Spleen (tissue), 11 donors: ENCODE results near the gene DENND1C. TPM values are rescaled to one million over a fixed set of nuclear protein-coding genes. Genes with fewer than 3 reads are reported as not detected.

Experiments used
- DNase-seq: peaks from one replicate; pipeline ENCODE4 v3.0.0-alpha.2; 2020
- H3K27ac ChIP-seq, 8 donors: fragments of 200-600 bp; sonication (generic) in 7 of 8; 1 replicate in 4 of 8; 2 replicates in 4 of 8; pipeline versions ENCODE4 v1.5.0 to v1.8.0; 2016 to 2021; ENCODE audit warnings: inconsistent platforms in 4 of 8, mild to moderate bottlenecking in 4 of 8, moderate library complexity in 1 of 8
- H3K27me3 ChIP-seq, 7 donors: fragments of 200-600 bp; sonication (generic) in 6 of 7; replicated peaks in 1 of 7; 1 replicate in 4 of 7; 2 replicates in 3 of 7; pipeline versions ENCODE4 v1.5.0 to v1.8.0; 2016 to 2021; ENCODE audit warnings: inconsistent platforms in 3 of 7, mild to moderate bottlenecking in 1 of 7
- H3K36me3 ChIP-seq, 6 donors: fragments of 200-600 bp; sonication (generic) in 5 of 6; 1 replicate in 4 of 6; 2 replicates in 2 of 6; pipeline versions ENCODE4 v1.5.0 to v1.8.0; 2016 to 2021; ENCODE audit warnings: inconsistent platforms in 2 of 6
- H3K4me1 ChIP-seq, 6 donors: fragments of 200-600 bp; sonication (generic) in 5 of 6; 1 replicate in 3 of 6; 2 replicates in 3 of 6; pipeline versions ENCODE4 v1.5.0 to v1.8.0; 2016 to 2021; ENCODE audit warnings: inconsistent platforms in 3 of 6
- H3K4me3 ChIP-seq, 8 donors: fragments of 200-600 bp; sonication (generic) in 7 of 8; 1 replicate in 4 of 8; 2 replicates in 4 of 8; pipeline versions ENCODE4 v1.5.0 to v1.8.0; 2016 to 2021; ENCODE audit warnings: inconsistent platforms in 4 of 8, mild to moderate bottlenecking in 4 of 8, moderate library complexity in 2 of 8
- H3K9me3 ChIP-seq, 8 donors: fragments of 200-600 bp; sonication (generic) in 7 of 8; 1 replicate in 4 of 8; 2 replicates in 4 of 8; pipeline versions ENCODE4 v1.5.0 to v1.8.0; 2016 to 2021; ENCODE audit warnings: inconsistent platforms in 4 of 8
- POLR2A ChIP-seq, 3 donors: fragments of 450-650 bp; IDR thresholded peaks; one replicate each; pipeline ENCODE4 v1.5.1; 2017; ENCODE audit warnings: antibody characterized with exemption in 3 of 3, mild to moderate bottlenecking in 1 of 3
- POLR2AphosphoS5 ChIP-seq, 3 donors: sonication (generic); formaldehyde crosslinking; IDR thresholded peaks; one replicate each; pipeline ENCODE4 v1.5.1; 2017; ENCODE audit warnings: antibody characterized with exemption in 3 of 3
- WGBS, 5 donors: extraction: QIAGEN DNeasy Blood & Tissue Kit in 3 of 5; methylation state at CpG; one replicate each; pipeline versions ENCODE4 v1.1.5 to v1.1.7; 2013 to 2018; 5-methylcytosine and 5-hydroxymethylcytosine counted together
- intact Hi-C: fragments of 100-400 bp; cut with DNase I; formaldehyde crosslinking; loops from one replicate; pipeline ENCODE4 v1.15.0; 2023; ENCODE audit warnings: low total_unique reads
- polyA plus RNA-seq, 3 donors: library from polyadenylated mRNA; stranded (reverse); fragments of 200-250 nt; gene quantifications; one replicate each; pipeline ENCODE4 v1.2.1, GENCODE V29; 2013
- total RNA-seq, 7 donors: library from RNA; depleted of rRNA in 3 of 7; stranded (reverse); fragments of >200 nt in 3 of 7; fragmentation: NEBNext Ultra II Directional in 4 of 7; extraction: Animal tissue kit (Norgen Biotek cat#: 25700) in 4 of 7; gene quantifications; one replicate each; pipeline versions ENCODE4 v1.1.0 to v1.2.1, GENCODE V29; 2016 to 2021
- TF ChIP-seq, protein P1 (sequence below), 11 experiments: fragments of 200-600 bp in 7 of 11; fragments of 450-650 bp in 4 of 11; sonication (generic) in 4 of 11; IDR thresholded peaks in 8 of 11; conservative IDR thresholded peaks in 3 of 11; 1 replicate in 7 of 11; 2 replicates in 4 of 11; pipeline versions ENCODE4 v1.4.0 to v1.8.0; 2016 to 2021; ENCODE audit warnings: antibody characterized with exemption in 11 of 11, inconsistent platforms in 4 of 11, mild to moderate bottlenecking in 1 of 11
- donor health status: healthy with polysubstance abuse.
- donor health status: DM: no; HTN: no; CAD: no; lungs with moderate emphysema.
- donor health status: DM: no; HTN: no; CAD: no.
- donor health status: Bipolar disorder and iron deficiency.
- donor health status: healthy.
- donor health status: DM: no; HTN: no; CAD: no.
- donor health status: DM: yes; HTN: yes; CAD: no.

The DENND1C gene
- total and polyA plus RNA-seq, 10 donors: 36.8 to 70.9 (median 61.1) TPM

DNA sequence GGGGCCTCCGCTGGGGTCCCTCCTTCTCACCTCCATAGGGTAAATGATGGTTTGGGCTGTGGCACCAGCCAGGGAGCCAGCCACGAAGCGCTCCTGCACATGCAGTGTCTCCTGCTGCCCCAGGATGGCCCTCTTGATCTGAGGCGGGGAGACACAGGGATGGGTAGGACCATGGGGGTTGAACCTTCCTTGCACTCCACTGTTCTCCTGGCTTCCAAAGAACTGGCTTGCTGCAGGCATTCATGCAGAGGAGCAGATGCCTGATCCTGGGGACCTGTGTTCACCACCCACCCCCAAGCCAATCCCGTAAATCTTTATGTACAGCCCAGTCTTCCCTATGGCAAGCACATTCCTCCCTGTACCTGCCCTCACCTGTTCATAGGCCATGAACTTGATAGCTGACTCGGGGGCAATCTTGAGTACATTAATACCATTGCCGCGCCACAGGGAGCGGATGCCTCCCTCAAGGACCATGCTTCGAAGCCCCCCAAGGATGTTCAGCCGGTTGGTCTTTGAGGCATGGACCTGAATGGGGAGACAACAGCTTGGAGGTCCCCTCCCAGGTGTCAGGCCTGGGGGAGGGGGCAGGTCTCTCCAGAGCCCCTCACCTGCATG lies 27.5 kb downstream of the DENND1C start:
- Histone ChIP-seq H3K27ac (no peak overlapping the region), H3K36me3 (peaks cover 3 to 48% (median 18%) of the 10 kb centered on the region in 6 donors), H3K27me3 (peaks cover 0 to 2% (median 0%) of the 10 kb centered on the region in 7 donors), H3K9me3 (peaks cover 5 to 30% (median 22%) of the 10 kb centered on the region in 8 donors), H3K4me1 (peaks cover 3 to 14% (median 13%) of the 10 kb centered on the region in 6 donors), H3K4me3 (no peak overlapping the region)
- DNase-seq: no peak
- TF ChIP-seq POLR2AphosphoS5 (IDR thresholded peaks at IDR 0.05): no peak
- TF ChIP-seq, protein P1, sequence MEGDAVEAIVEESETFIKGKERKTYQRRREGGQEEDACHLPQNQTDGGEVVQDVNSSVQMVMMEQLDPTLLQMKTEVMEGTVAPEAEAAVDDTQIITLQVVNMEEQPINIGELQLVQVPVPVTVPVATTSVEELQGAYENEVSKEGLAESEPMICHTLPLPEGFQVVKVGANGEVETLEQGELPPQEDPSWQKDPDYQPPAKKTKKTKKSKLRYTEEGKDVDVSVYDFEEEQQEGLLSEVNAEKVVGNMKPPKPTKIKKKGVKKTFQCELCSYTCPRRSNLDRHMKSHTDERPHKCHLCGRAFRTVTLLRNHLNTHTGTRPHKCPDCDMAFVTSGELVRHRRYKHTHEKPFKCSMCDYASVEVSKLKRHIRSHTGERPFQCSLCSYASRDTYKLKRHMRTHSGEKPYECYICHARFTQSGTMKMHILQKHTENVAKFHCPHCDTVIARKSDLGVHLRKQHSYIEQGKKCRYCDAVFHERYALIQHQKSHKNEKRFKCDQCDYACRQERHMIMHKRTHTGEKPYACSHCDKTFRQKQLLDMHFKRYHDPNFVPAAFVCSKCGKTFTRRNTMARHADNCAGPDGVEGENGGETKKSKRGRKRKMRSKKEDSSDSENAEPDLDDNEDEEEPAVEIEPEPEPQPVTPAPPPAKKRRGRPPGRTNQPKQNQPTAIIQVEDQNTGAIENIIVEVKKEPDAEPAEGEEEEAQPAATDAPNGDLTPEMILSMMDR (IDR thresholded peaks at IDR 0.05 in 8 of 11, conservative IDR thresholded peaks at IDR 0.05 in 3 of 11): no peak
- TF ChIP-seq POLR2A (IDR thresholded peaks at IDR 0.05): no peak
- intact Hi-C loops: no loop called here
- WGBS, 5 donors: 97 to 100% (median 98%) methylated on average over 9 to 11 of the region's 11 CpGs

GRCh38 chr19:6452899-6453298 lies 28.7 kb downstream of the DENND1C start:
- no peak overlapping the region for H3K27ac ChIP-seq
- peaks cover 5 to 30% (median 22%) of the 10 kb centered on the region in 8 donors for H3K9me3 ChIP-seq
- H3K4me1 ChIP-seq: peaks cover 0 to 2% (median under 1%) of the 10 kb centered on the region in 6 donors
- TF ChIP-seq POLR2A (IDR thresholded peaks at IDR 0.05): no peak
- TF ChIP-seq POLR2AphosphoS5 (IDR thresholded peaks at IDR 0.05): no peak
- TF ChIP-seq, protein P1 (IDR thresholded peaks at IDR 0.05 in 8 of 11, conservative IDR thresholded peaks at IDR 0.05 in 3 of 11): no peak
- H3K36me3 ChIP-seq: peaks cover 3 to 48% (median 18%) of the 10 kb centered on the region in 6 donors
- no peaks in the 10 kb centered on the region for H3K27me3 ChIP-seq
- DNase-seq: no peak
- no peak overlapping the region for H3K4me3 ChIP-seq
- intact Hi-C loops: no loop called here
- WGBS, 5 donors: 92 to 100% (median 98%) methylated on average over 2 of the region's 2 CpGs

GRCh38 chr19:6452223-6452614 lies 29.4 kb downstream of the DENND1C start:
- intact Hi-C loops: no loop called here
- TF ChIP-seq POLR2A (IDR thresholded peaks at IDR 0.05) (no peak), POLR2AphosphoS5 (IDR thresholded peaks at IDR 0.05) (no peak)
- TF ChIP-seq, protein P1 (IDR thresholded peaks at IDR 0.05 in 8 of 11, conservative IDR thresholded peaks at IDR 0.05 in 3 of 11): no peak
- Histone ChIP-seq H3K27me3 (no peaks in the 10 kb centered on the region), H3K9me3 (peaks cover 5 to 30% (median 22%) of the 10 kb centered on the region in 8 donors), H3K27ac (no peak overlapping the region), H3K36me3 (peaks cover 3 to 48% (median 18%) of the 10 kb centered on the region in 6 donors), H3K4me3 (no peak overlapping the region), H3K4me1 (no peaks in the 10 kb centered on the region)
- WGBS, 5 donors: 95 to 98% (median 95%) methylated on average over 19 of the region's 19 CpGs
- no peak for DNase-seq

DNA sequence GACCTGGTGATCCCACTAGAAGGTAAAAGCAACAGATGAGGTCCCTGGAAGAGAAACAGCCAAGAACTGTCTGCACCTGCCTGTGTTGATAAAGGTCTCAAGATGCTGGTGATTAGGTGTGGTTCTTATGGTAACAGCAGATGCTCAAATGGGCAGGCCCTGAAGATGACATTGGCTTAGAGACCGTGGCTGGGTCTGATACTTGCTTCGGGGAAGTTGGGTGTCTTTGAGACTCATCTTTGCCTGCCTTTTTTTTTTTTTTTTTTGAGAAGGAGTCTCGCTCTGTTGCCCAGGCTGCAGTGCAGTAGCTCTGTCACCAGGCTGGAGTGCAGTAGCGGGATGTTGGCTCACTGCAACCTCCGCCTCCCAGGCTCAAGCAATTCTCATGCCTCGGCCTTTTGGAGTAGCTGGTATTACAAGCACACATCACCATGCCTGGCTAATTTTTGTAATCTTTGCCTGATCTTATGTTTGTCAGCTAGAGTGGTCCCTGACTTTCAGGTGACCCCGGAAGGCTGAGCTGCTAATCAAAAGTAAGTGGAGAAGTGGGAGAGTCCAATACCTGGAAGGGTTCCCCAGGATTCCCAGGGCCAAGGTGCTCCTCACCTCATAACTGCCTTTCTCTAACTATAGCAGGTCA lies 29.9 kb downstream of the DENND1C start:
- WGBS, 5 donors: 84 to 92% (median 90%) methylated on average over 6 to 7 of the region's 7 CpGs
- DNase-seq: no peak
- TF ChIP-seq POLR2A (IDR thresholded peaks at IDR 0.05) (no peak), POLR2AphosphoS5 (IDR thresholded peaks at IDR 0.05) (no peak)
- TF ChIP-seq, protein P1 (IDR thresholded peaks at IDR 0.05 in 8 of 11, conservative IDR thresholded peaks at IDR 0.05 in 3 of 11): no peak

More for the DNA sequence above, 29.9 kb downstream of the DENND1C start:
- Histone ChIP-seq H3K27me3 (no peaks in the 10 kb centered on the region), H3K4me3 (no peak overlapping the region), H3K4me1 (no peaks in the 10 kb centered on the region), H3K27ac (no peak overlapping the region), H3K36me3 (peaks cover 3 to 51% (median 18%) of the 10 kb centered on the region in 6 donors), H3K9me3 (peaks cover 5 to 30% (median 22%) of the 10 kb centered on the region in 8 donors)
- intact Hi-C loops: no loop called here
